Suprapubic skin (tissue), 4 donors: ENCODE results near the gene ABI3BP. TPM values are rescaled to one million over a fixed set of nuclear protein-coding genes. Genes with fewer than 3 reads are reported as not detected.

Experiments
- DNase-seq, 2 donors: peaks; one replicate each; pipeline ENCODE4 v3.0.0-alpha.2; 2019; ENCODE audit warnings: low spot score in 2 of 2
- H3K27ac ChIP-seq: fragments of 200-600 bp; sonication (generic); one replicate; pipeline ENCODE4 v1.5.1; 2019
- H3K27me3 ChIP-seq: fragments of 200-600 bp; sonication (generic); one replicate; pipeline ENCODE4 v1.5.1; 2019
- H3K36me3 ChIP-seq: fragments of 200-600 bp; sonication (generic); one replicate; pipeline ENCODE4 v1.5.1; 2019
- H3K4me1 ChIP-seq: fragments of 200-600 bp; sonication (generic); one replicate; pipeline ENCODE4 v1.5.1; 2019
- H3K4me3 ChIP-seq: fragments of 200-600 bp; sonication (generic); one replicate; pipeline ENCODE4 v1.5.1; 2019; ENCODE audit warnings: mild to moderate bottlenecking
- H3K9me3 ChIP-seq: fragments of 200-600 bp; sonication (generic); one replicate; pipeline ENCODE4 v1.5.1; 2019
- CTCF ChIP-seq, 2 donors: fragments of 200-600 bp in 1 of 2; fragments of 450-650 bp in 1 of 2; sonication (generic) in 1 of 2; IDR thresholded peaks; one replicate each; pipeline ENCODE4 v1.5.1; 2016 to 2019; ENCODE audit warnings: antibody characterized with exemption in 2 of 2, mild to moderate bottlenecking in 1 of 2, moderate library complexity in 1 of 2
- EP300 ChIP-seq: sonication (generic); formaldehyde crosslinking; IDR thresholded peaks from one replicate; pipeline ENCODE4 v1.6.1; 2017; ENCODE audit warnings: antibody characterized with exemption
- POLR2A ChIP-seq, 2 donors: fragments of 450-650 bp; IDR thresholded peaks; one replicate each; pipeline ENCODE4 v1.6.1; 2017; ENCODE audit warnings: antibody characterized with exemption in 2 of 2, mild to moderate bottlenecking in 2 of 2, moderate library complexity in 2 of 2
- POLR2AphosphoS5 ChIP-seq, 3 donors: sonication (generic); formaldehyde crosslinking; IDR thresholded peaks; one replicate each; pipeline ENCODE4 v1.6.1; 2017; ENCODE audit warnings: antibody characterized with exemption in 3 of 3
- WGBS: methylation state at CpG from one replicate; pipeline ENCODE4 v1.1.5; 2018; 5-methylcytosine and 5-hydroxymethylcytosine counted together
- total RNA-seq, 4 donors: library from RNA; depleted of rRNA; stranded (reverse); fragments of >200 nt; gene quantifications; one replicate each; pipeline ENCODE4 v1.1.0, GENCODE V29; 2016

The ABI3BP gene
- total RNA-seq, 4 donors from 2014 or later, result 20.6 to 54.4 (median 38.4) TPM

GRCh38 chr3:100775226-100775625 lies 218.0 kb downstream of the ABI3BP start:
- Histone ChIP-seq H3K27me3 (no peaks in the 10 kb centered on the region), H3K27ac (no peak overlapping the region), H3K36me3 (peaks cover 8% of the 10 kb centered on the region), H3K4me1 (no peaks in the 10 kb centered on the region), H3K4me3 (no peak overlapping the region), H3K9me3 (no peaks in the 10 kb centered on the region)
- DNase-seq, result no peak
- TF ChIP-seq POLR2AphosphoS5 (IDR thresholded peaks at IDR 0.05) (no peak), POLR2A (IDR thresholded peaks at IDR 0.05) (no peak), EP300 (no peak), CTCF (IDR thresholded peaks at IDR 0.05) (no peak)
- 86% methylated on average over 3 of the region's 3 CpGs for WGBS

GRCh38 chr3:100769693-100770092 lies 223.5 kb downstream of the ABI3BP start:
- no peak overlapping the region for H3K27ac ChIP-seq
- no peaks in the 10 kb centered on the region for H3K27me3 ChIP-seq
- no peak for TF ChIP-seq POLR2AphosphoS5 (IDR thresholded peaks at IDR 0.05)
- TF ChIP-seq POLR2A (IDR thresholded peaks at IDR 0.05), result no peak
- no peak for TF ChIP-seq CTCF (IDR thresholded peaks at IDR 0.05)
- no peak for TF ChIP-seq EP300
- H3K4me1 ChIP-seq, result no peaks in the 10 kb centered on the region
- H3K36me3 ChIP-seq, result no peaks in the 10 kb centered on the region
- H3K4me3 ChIP-seq, result no peak overlapping the region
- DNase-seq, result no peak
- 90% methylated on average over 3 of the region's 3 CpGs for WGBS
- H3K9me3 ChIP-seq, result no peaks in the 10 kb centered on the region

GRCh38 chr3:100766069-100766468 lies 227.2 kb downstream of the ABI3BP start:
- DNase-seq, result no peak
- TF ChIP-seq POLR2A (IDR thresholded peaks at IDR 0.05) (no peak), CTCF (IDR thresholded peaks at IDR 0.05) (no peak), EP300 (no peak), POLR2AphosphoS5 (IDR thresholded peaks at IDR 0.05) (no peak)
- Histone ChIP-seq H3K36me3 (no peaks in the 10 kb centered on the region), H3K9me3 (no peaks in the 10 kb centered on the region), H3K4me1 (no peaks in the 10 kb centered on the region), H3K4me3 (no peak overlapping the region), H3K27ac (no peak overlapping the region), H3K27me3 (no peaks in the 10 kb centered on the region)
- 81% methylated on average over 2 of the region's 2 CpGs for WGBS

- TF ChIP-seq EP300 (no peak), POLR2A (IDR thresholded peaks at IDR 0.05) (no peak), CTCF (IDR thresholded peaks at IDR 0.05) (no peak), POLR2AphosphoS5 (IDR thresholded peaks at IDR 0.05) (no peak)
- Histone ChIP-seq H3K4me1 (no peaks in the 10 kb centered on the region), H3K4me3 (no peak overlapping the region), H3K9me3 (no peaks in the 10 kb centered on the region), H3K27me3 (no peaks in the 10 kb centered on the region), H3K36me3 (no peaks in the 10 kb centered on the region), H3K27ac (no peak overlapping the region)
- DNase-seq, result no peak
- 79% methylated on average over 3 of the region's 3 CpGs for WGBS
These were observed 227.7 kb downstream of the ABI3BP start for GRCh38 chr3:100765437-100765975.

- no peak for DNase-seq
- Histone ChIP-seq H3K9me3 (no peaks in the 10 kb centered on the region), H3K4me3 (no peak overlapping the region), H3K27me3 (no peaks in the 10 kb centered on the region), H3K36me3 (no peaks in the 10 kb centered on the region), H3K27ac (no peak overlapping the region), H3K4me1 (no peaks in the 10 kb centered on the region)
- TF ChIP-seq POLR2AphosphoS5 (IDR thresholded peaks at IDR 0.05), result no peak
- TF ChIP-seq EP300, result no peak
- TF ChIP-seq CTCF (IDR thresholded peaks at IDR 0.05), result no peak
- TF ChIP-seq POLR2A (IDR thresholded peaks at IDR 0.05), result no peak
These were observed 231.3 kb downstream of the ABI3BP start for GRCh38 chr3:100761951-100762350.
